Cardiac fibroblast (primary cell): ENCODE results near the gene OR2M2.

Experiments
- DNase-seq, 2 donors: peaks; one replicate each; pipeline versions ENCODE4 v3.0.0 to v3.0.0-alpha.2; 2010; ENCODE audit warnings: low read depth in 2 of 2
- H3K4me3 ChIP-seq, 2 donors: replicated peaks in 1 of 2; 1 replicate in 1 of 2; 2 replicates in 1 of 2; pipeline ENCODE4 v1.5.1; 2011; ENCODE audit warnings: low read depth in 2 of 2, low read length in 2 of 2, mild to moderate bottlenecking in 2 of 2, moderate library complexity in 1 of 2
- TF ChIP-seq, protein P1 (sequence below): IDR thresholded peaks from one replicate; pipeline ENCODE4 v1.5.1; 2011; ENCODE audit warnings: low read depth, mild to moderate bottlenecking, low read length, inconsistent platforms

OR2M2 gene

GRCh38 chr1:248174521-248174920 is at the start of gene OR2M2:
Gene OR2M2, plus strand, starts transcription at chr1:248174821. Its CDS starts 5,165 bp downstream, at chr1:248179986.
- DNase-seq = no peak
- TF ChIP-seq, protein P1, sequence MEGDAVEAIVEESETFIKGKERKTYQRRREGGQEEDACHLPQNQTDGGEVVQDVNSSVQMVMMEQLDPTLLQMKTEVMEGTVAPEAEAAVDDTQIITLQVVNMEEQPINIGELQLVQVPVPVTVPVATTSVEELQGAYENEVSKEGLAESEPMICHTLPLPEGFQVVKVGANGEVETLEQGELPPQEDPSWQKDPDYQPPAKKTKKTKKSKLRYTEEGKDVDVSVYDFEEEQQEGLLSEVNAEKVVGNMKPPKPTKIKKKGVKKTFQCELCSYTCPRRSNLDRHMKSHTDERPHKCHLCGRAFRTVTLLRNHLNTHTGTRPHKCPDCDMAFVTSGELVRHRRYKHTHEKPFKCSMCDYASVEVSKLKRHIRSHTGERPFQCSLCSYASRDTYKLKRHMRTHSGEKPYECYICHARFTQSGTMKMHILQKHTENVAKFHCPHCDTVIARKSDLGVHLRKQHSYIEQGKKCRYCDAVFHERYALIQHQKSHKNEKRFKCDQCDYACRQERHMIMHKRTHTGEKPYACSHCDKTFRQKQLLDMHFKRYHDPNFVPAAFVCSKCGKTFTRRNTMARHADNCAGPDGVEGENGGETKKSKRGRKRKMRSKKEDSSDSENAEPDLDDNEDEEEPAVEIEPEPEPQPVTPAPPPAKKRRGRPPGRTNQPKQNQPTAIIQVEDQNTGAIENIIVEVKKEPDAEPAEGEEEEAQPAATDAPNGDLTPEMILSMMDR = no peak
- H3K4me3 ChIP-seq = no peak within 1 kb of the TSS

DNA sequence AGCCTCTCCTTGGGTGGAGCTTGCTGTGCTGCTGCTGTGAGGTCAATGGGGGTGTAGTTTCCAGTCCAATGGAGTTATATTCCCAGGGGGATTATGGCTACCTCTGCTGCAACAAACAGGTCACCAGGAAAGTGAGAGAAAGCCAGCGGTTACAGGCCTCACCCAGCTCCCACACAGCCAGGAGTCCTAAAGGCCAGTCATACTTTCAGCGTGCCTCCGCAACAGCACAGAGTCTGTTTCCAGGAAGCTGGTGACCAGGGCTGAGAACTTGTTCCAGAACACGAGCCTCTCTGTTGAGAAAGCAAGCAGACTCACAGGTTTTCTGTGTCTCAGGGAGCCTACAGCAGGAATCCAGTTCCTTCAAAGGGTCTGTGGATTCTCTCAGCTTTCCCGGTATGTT is 47.0 kb upstream of the OR2M2 start:
- no peak for DNase-seq
- TF ChIP-seq, protein P1 = no peak
- no peak overlapping the region for H3K4me3 ChIP-seq

- no peak overlapping the region for H3K4me3 ChIP-seq
- TF ChIP-seq, protein P1 = no peak
- DNase-seq = no peak
These were observed 37.8 kb upstream of the OR2M2 start for GRCh38 chr1:248136811-248137210.

DNA sequence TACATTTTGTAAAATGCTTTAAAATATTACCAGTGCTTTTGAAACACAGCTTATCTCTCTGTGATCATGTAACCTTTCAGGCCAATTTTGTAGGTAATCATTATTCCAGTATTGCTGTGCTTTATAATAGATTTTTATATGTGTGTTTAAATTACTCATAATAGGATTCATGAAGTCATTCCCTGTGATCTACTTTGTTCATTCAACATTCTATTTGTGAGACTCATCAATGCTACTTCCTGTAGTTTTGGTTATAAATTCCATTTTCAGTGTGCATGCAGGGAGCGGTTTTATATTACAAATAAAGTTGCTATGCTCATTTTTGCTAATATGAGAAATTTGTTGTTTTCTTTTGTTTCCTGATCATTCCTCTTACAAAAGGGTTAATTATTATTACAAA is 33.8 kb upstream of the OR2M2 start:
- H3K4me3 ChIP-seq = no peak overlapping the region
- TF ChIP-seq, protein P1 = no peak
- DNase-seq = no peak

- TF ChIP-seq, protein P1 = no peak
- no peak overlapping the region for H3K4me3 ChIP-seq
- no peak for DNase-seq
These were observed 31.3 kb upstream of the OR2M2 start for GRCh38 chr1:248143311-248143710.

DNA sequence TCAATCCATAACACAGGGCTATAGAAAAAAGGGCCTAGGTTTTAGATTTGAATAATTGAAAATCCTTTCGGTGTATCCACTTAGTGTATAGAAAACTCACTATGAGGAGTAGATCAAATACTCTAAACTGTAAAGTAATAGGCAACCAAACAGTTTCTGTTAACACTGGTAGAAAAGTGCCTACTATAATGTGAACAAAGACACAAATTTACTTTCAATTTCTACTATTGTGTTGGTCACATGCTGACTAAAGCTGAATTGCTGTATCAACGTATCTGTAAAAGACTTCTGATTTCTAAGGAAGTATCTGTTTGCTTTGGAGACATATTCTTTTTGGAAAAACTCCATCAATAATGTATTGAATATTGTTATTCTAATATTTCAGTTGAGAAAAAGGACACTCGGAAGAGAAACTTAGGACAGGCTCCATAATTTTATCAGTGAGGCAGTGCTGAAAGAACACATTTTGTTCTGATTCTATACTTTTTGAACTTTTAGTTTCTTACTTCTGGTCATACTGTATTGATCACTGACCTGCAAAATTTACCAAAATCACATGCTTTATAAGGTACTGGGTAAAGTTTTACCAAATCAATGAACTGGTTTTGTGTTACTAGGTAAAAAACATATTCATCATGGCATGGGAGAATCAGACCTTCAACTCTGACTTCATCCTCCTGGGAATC is 30.0 kb upstream of the OR2M2 start, which contains the start of gene OR2M5:
OR2M5 (plus strand) TSS at position 636 of the 686 bp plus-strand sequence; CDS start at position 636, 0 bp downstream.
- no peak within 1 kb of the TSS for H3K4me3 ChIP-seq
- DNase-seq = no peak
- TF ChIP-seq, protein P1 = no peak
